PC-3 (cell line): ENCODE measurements around the gene EMD. TPM values are rescaled to one million over a fixed set of nuclear protein-coding genes. Genes with fewer than 3 reads are reported as not detected.

ENCODE experiments used
- ATAC-seq: fragments of 200-7000 bp; cut with Tn5 transposase; 2 replicates; pipeline ENCODE4 v1.9.1; 2020; ENCODE audit warnings: mild to moderate bottlenecking, moderate library complexity
- BruUV-seq: library from RNA; stranded (reverse); fragments of 400-500 nt; replicated peaks from 2 replicates; lab custom pipeline; 2021; lab: Mats Ljungman, UMichigan
- CTCF ChIA-PET: fragments of 300-600 bp; sonication (Branson Sonifier 250); formaldehyde crosslinking; loops from one replicate; lab custom pipeline; 2022; ENCODE audit warnings: antibody characterized with exemption; lab: Charles Lee
- POLR2A ChIA-PET: fragments of 300-600 bp; sonication (Branson Sonifier 250); formaldehyde crosslinking; loops from one replicate; lab custom pipeline; 2022; ENCODE audit warnings: antibody characterized with exemption; ENCODE audit not compliant: unreplicated experiment; lab: Charles Lee
- DNase-seq: peaks from one replicate; pipeline ENCODE4 v3.0.0-alpha.2; 2015
- H2AFZ ChIP-seq: fragments of 300-600 bp; sonication (generic); 2 replicates; pipeline ENCODE4 v1.6.0; 2016; ENCODE audit warnings: antibody characterized with exemption, low read length
- H3F3A ChIP-seq: fragments of 300-600 bp; sonication (generic); one replicate; pipeline ENCODE4 v1.6.0; 2017; ENCODE audit warnings: antibody characterized with exemption, low read length, control low read depth, mild to moderate bottlenecking; ENCODE audit not compliant: unreplicated experiment
- H3K27ac ChIP-seq: fragments of 300-600 bp; sonication (generic); 2 replicates; pipeline ENCODE4 v1.5.1; 2016; ENCODE audit warnings: mild to moderate bottlenecking, low read length
- H3K27me3 ChIP-seq: fragments of 300-600 bp; sonication (generic); 2 replicates; pipeline ENCODE4 v1.6.1; 2016; ENCODE audit warnings: low read length, mixed read lengths
- H3K36me3 ChIP-seq: fragments of 300-600 bp; sonication (generic); 2 replicates; pipeline ENCODE4 v1.6.1; 2016; ENCODE audit warnings: low read depth, mixed run types, low read length, mixed read lengths
- H3K4me1 ChIP-seq: fragments of 300-600 bp; sonication (generic); 2 replicates; pipeline ENCODE4 v1.5.1; 2016; ENCODE audit warnings: low read length; ENCODE audit not compliant: insufficient read depth
- H3K4me2 ChIP-seq: fragments of 300-600 bp; sonication (generic); 2 replicates; pipeline ENCODE4 v1.6.0; 2016; ENCODE audit warnings: low read length
- H3K4me3 ChIP-seq: fragments of 300-600 bp; sonication (generic); 2 replicates; pipeline ENCODE4 v1.5.1; 2016; ENCODE audit warnings: mild to moderate bottlenecking, low read length, mixed read lengths
- H3K79me2 ChIP-seq: fragments of 300-600 bp; sonication (generic); 2 replicates; pipeline ENCODE4 v1.6.1; 2017; ENCODE audit warnings: low read length, mixed read lengths
- H3K9ac ChIP-seq: fragments of 300-600 bp; sonication (generic); 2 replicates; pipeline ENCODE4 v1.6.0; 2016; ENCODE audit warnings: mild to moderate bottlenecking, low read length
- H3K9me2 ChIP-seq: fragments of 300-600 bp; sonication (generic); replicated peaks from 2 replicates; pipeline ENCODE4 v1.6.1; 2016; ENCODE audit warnings: mixed run types, low read length, mixed read lengths
- H3K9me3 ChIP-seq: fragments of 300-600 bp; sonication (generic); 2 replicates; pipeline ENCODE4 v1.6.1; 2016; ENCODE audit warnings: low read length, mixed read lengths
- H4K20me1 ChIP-seq: fragments of 300-600 bp; sonication (generic); 2 replicates; pipeline ENCODE4 v1.6.1; 2016; ENCODE audit warnings: low read length, mixed read lengths
- EZH2 ChIP-seq: fragments of 300-600 bp; sonication (generic); IDR thresholded peaks from one replicate; pipeline ENCODE4 v1.6.1; 2017; ENCODE audit warnings: antibody characterized with exemption, mild to moderate bottlenecking, low read length; ENCODE audit not compliant: unreplicated experiment
- EZH2phosphoT487 ChIP-seq: fragments of 300-600 bp; sonication (generic); IDR thresholded peaks from 2 replicates; pipeline ENCODE4 v1.6.1; 2018; ENCODE audit warnings: mild to moderate bottlenecking, antibody characterized with exemption, low read length, borderline replicate concordance
- intact Hi-C: fragments of 100-400 bp; cut with micrococcal nuclease; formaldehyde crosslinking; loops from 2 replicates; pipeline ENCODE4 v1.9.0; 2023
- total RNA-seq: library from RNA; depleted of rRNA; stranded (reverse); fragments of >200 nt; gene quantifications from 2 replicates; pipeline ENCODE4 v1.2.3, GENCODE V29; 2014
- TF ChIP-seq, protein P1 (sequence below): fragments of 300-600 bp; sonication (generic); conservative IDR thresholded peaks from 2 replicates; pipeline ENCODE4 v1.5.1; 2017; ENCODE audit warnings: antibody characterized with exemption, low read depth, mild to moderate bottlenecking, low read length

The EMD gene
- total RNA-seq, 1 experiment from 2014 or later = 46.8 TPM

DNA sequence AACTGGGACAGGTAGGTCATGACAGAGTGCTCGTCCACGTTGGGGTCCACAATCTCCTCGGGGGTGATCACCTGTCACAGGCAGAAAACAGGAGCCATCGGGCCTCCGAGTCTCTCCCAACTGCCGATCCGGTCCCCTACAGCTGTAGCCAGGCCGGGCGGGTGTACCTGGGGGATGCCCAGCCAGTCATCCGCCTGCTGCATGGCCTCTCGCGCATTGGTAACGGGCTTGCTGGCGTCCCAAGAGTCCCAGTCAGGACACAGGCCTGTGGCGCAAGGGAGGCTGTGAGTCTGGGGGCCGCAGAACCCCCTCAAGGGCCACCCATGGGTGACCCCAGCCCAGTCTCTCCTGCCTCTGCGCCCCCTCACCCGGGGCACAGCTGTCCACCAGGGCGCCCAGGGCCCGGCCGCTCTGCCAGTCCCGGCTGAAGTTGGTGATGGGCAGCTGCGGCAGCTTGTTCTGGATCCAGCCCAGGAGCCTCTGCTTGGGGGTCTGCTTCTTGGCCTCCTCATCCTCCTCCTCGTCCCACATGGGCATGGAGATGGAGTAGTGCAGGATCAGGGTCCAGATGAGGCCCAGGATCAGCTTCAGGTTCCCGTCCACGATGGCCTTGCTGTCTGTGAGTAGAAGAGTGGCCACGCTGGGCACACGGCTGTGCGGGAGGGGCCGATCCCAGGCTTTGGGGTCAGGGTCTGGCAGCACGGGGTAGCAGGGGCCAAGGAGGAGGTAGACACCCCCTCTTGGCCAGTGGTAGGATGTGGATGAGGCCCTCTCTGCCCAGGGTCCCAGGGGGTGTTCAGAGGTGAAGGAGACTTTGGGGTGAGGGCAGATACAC, 11.4 kb upstream of the EMD start:
- H3K4me3 ChIP-seq = peak overlapping the region; percentile 83
- H3K9me2 ChIP-seq = no peaks in the 10 kb centered on the region

DNA sequence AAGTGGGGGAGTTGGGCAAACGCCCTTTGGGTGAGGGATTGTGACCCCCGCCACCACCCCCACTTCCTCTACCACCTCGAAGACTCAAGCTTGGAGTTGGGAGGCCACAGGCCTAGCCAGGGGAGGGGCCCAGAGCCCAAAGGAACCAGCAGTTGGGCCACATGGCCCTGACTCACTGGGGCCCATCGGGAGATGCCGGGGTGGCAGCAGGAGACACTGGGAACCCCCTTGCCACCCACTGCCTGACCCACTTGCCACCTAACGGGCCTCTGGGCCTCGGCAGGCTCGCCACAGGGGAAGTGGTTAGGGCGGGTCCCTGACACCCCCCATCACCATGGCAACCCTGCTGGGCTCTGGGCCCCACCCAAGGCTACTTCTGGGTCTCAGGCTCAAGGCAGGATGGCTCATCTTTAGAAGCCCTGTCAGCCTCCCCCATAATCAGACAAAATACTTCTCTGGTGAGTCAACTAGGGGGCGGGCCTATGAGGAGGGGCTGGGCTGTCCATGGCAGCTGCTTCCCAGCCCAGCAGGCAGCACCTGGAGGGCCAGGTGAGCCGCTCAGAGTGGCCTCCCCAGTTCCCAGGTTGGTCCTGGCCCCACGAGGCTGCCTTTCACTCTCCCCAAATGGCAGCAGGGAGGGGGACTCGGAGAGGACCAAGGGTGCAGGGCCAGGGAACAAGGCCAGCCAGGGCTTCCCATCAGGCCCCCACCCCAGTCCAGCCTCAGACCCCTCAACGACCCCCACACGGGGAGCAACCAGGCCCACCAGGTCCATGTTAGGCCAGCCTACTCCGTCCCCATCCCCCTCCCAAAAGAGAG, 10.3 kb upstream of the EMD start:
- H4K20me1 ChIP-seq = peaks cover 31% of the 10 kb centered on the region
- peak overlapping the region; percentile 83 for H3K4me3 ChIP-seq
- H3K27me3 ChIP-seq = no peaks in the 10 kb centered on the region
- DNase-seq = peak; percentile 95
- peak overlapping the region; percentile 91 for H3K9ac ChIP-seq
- ChIA-PET POLR2A (interaction anchor here (0.6 to 0.8 kb wide), 2 partner anchors 10 to 12 kb away, joined by 3 to 5 read pairs; partner anchors contain the start of gene EMD), CTCF (no interaction called here)
- H3F3A ChIP-seq = no peaks in the 10 kb centered on the region
- H3K9me2 ChIP-seq = no peaks in the 10 kb centered on the region
- H3K9me3 ChIP-seq = no peaks in the 10 kb centered on the region
- BruUV-seq = no TSS peak
- peak overlapping the region; percentile 91 for H3K4me2 ChIP-seq
- intact Hi-C loops = no loop called here
- peaks cover 87% of the 10 kb centered on the region for H3K79me2 ChIP-seq
- peaks cover 27% of the 10 kb centered on the region for H3K4me1 ChIP-seq
- TF ChIP-seq EZH2phosphoT487 = no peak
- no peak for TF ChIP-seq EZH2
- TF ChIP-seq, protein P1, sequence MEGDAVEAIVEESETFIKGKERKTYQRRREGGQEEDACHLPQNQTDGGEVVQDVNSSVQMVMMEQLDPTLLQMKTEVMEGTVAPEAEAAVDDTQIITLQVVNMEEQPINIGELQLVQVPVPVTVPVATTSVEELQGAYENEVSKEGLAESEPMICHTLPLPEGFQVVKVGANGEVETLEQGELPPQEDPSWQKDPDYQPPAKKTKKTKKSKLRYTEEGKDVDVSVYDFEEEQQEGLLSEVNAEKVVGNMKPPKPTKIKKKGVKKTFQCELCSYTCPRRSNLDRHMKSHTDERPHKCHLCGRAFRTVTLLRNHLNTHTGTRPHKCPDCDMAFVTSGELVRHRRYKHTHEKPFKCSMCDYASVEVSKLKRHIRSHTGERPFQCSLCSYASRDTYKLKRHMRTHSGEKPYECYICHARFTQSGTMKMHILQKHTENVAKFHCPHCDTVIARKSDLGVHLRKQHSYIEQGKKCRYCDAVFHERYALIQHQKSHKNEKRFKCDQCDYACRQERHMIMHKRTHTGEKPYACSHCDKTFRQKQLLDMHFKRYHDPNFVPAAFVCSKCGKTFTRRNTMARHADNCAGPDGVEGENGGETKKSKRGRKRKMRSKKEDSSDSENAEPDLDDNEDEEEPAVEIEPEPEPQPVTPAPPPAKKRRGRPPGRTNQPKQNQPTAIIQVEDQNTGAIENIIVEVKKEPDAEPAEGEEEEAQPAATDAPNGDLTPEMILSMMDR = no peak
- ATAC-seq = peak; percentile 52
- H2AFZ ChIP-seq = no peak overlapping the region
- peak overlapping the region; percentile 97 for H3K27ac ChIP-seq
- H3K36me3 ChIP-seq = peaks cover 41% of the 10 kb centered on the region

More for the DNA sequence above, 11.4 kb upstream of the EMD start:
- Histone ChIP-seq H3K9me3 (no peaks in the 10 kb centered on the region), H3K4me1 (peaks cover 24% of the 10 kb centered on the region), H2AFZ (no peak overlapping the region), H3K4me2 (peak overlapping the region; percentile 91), H4K20me1 (peaks cover 33% of the 10 kb centered on the region), H3K36me3 (peaks cover 47% of the 10 kb centered on the region), H3K9ac (peak overlapping the region; percentile 91), H3K27me3 (no peaks in the 10 kb centered on the region), H3K79me2 (peaks cover 84% of the 10 kb centered on the region), H3K27ac (peak overlapping the region; percentile 97), H3F3A (no peaks in the 10 kb centered on the region)
- DNase-seq (no peak), ATAC-seq (no peak)
- CTCF ChIA-PET = no interaction called here
- TF ChIP-seq EZH2 = no peak
- TF ChIP-seq, protein P1 = no peak
- TF ChIP-seq EZH2phosphoT487 = no peak
- no TSS peak for BruUV-seq
- intact Hi-C loops = no loop called here
- POLR2A ChIA-PET = no interaction called here
